Ramos (cell line): ENCODE data around the gene TRIM16.
"Not testable (repeated sequence)": the region's sequence is repeated elsewhere in the genome, so short reads cannot be mapped to it uniquely, and the experiment has no call there.

Experiments used
- in situ Hi-C: fragments of 300-500 bp; cut with MboI; formaldehyde crosslinking; loops from one replicate; pipeline ENCODE4 v1.14.3; 2022; ENCODE audit warnings: low sequenced_read_pairs; ENCODE audit not compliant: unreplicated experiment

Gene TRIM16

GRCh38 chr17:15659663-15660062 lies 24.4 kb downstream of the TRIM16 start:
- in situ Hi-C loops: no loop called here

GRCh38 chr17:15659236-15659635 lies 24.9 kb downstream of the TRIM16 start:
- in situ Hi-C loops: no loop called here

GRCh38 chr17:15658296-15658695 lies 25.8 kb downstream of the TRIM16 start:
- in situ Hi-C loops: no loop called here

GRCh38 chr17:15657868-15658267 lies 26.2 kb downstream of the TRIM16 start:
- in situ Hi-C loops: no loop called here

- in situ Hi-C loops: no loop called here
Observed at GRCh38 chr17:15654886-15655561, 29.1 kb downstream of the TRIM16 start.

- in situ Hi-C loops: not testable (repeated sequence)
Observed at GRCh38 chr17:15654401-15654800, 29.7 kb downstream of the TRIM16 start.

GRCh38 chr17:15652960-15653359 lies 31.2 kb downstream of the TRIM16 start:
- in situ Hi-C loops: no loop called here

- in situ Hi-C loops: no loop called here
Observed at GRCh38 chr17:15651583-15652110, 32.5 kb downstream of the TRIM16 start.

GRCh38 chr17:15650741-15651582 lies 33.1 kb downstream of the TRIM16 start:
- in situ Hi-C loops: no loop called here

GRCh38 chr17:15649861-15650421 lies 34.2 kb downstream of the TRIM16 start:
- in situ Hi-C loops: no loop called here

- in situ Hi-C loops: no loop called here
Observed at GRCh38 chr17:15648386-15648785, 35.7 kb downstream of the TRIM16 start.

- in situ Hi-C loops: not testable (repeated sequence)
Observed at GRCh38 chr17:15645942-15646312, 38.2 kb downstream of the TRIM16 start.

- in situ Hi-C loops: not testable (repeated sequence)
Observed at GRCh38 chr17:15645099-15645941, 38.8 kb downstream of the TRIM16 start.

GRCh38 chr17:15642505-15643251 lies 41.4 kb downstream of the TRIM16 start:
- in situ Hi-C loops: not testable (repeated sequence)

GRCh38 chr17:15642014-15642413 lies 42.1 kb downstream of the TRIM16 start:
- in situ Hi-C loops: not testable (repeated sequence)

GRCh38 chr17:15630930-15631453 lies 53.1 kb downstream of the TRIM16 start:
- in situ Hi-C loops: not testable (repeated sequence)

- in situ Hi-C loops: not testable (repeated sequence)
Observed at GRCh38 chr17:15629991-15630390, 54.1 kb downstream of the TRIM16 start.

GRCh38 chr17:15623661-15624209 lies 60.4 kb downstream of the TRIM16 start:
- in situ Hi-C loops: not testable (repeated sequence)

GRCh38 chr17:15623255-15623654 lies 60.9 kb downstream of the TRIM16 start:
- in situ Hi-C loops: not testable (repeated sequence)
